NCI-H2171 treated with DMSO at 0.1 percent for 48 hours (cell line): ENCODE data around the gene ANKRD11.
"Not testable (repeated sequence)": the region's sequence is repeated elsewhere in the genome, so short reads cannot be mapped to it uniquely, and the experiment has no call there.

Experiments used
- DNase-seq: peaks from one replicate; lab custom pipeline; 2025; lab: John Stamatoyannopoulos, UW

Gene ANKRD11

DNA sequence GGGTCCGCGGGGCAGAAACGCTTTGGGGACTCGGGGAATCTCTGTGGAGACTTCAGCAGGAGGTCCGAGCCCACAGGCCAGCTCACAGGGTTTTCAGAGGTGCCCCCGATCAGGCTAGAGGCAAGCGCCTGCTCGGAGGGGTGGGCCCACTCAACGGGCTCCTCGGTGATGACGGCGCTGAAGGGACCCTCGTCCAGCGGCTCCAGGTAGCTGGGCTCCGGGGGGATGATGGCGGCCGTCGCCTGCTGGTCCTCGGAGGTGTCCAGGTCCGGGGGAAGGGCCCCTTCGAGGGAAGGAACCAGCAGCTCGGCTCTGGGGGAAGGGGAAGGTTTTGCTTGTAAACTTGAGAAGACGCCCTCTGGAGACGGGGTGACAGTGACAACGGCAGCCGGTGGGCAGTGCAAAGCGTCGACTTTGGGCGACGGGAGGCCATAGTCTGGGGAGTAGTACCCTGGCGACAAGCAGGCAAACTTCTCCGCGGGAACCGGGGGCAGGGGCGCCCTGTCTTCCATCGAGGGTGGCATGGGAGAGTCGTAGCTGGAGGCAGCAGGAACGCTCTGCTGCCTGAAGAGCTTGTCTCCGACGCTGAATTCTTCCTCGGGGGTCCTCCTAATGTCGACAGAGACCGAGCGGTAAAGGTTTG is 209.7 kb downstream of the ANKRD11 start:
- DNase-seq: no peak

DNA sequence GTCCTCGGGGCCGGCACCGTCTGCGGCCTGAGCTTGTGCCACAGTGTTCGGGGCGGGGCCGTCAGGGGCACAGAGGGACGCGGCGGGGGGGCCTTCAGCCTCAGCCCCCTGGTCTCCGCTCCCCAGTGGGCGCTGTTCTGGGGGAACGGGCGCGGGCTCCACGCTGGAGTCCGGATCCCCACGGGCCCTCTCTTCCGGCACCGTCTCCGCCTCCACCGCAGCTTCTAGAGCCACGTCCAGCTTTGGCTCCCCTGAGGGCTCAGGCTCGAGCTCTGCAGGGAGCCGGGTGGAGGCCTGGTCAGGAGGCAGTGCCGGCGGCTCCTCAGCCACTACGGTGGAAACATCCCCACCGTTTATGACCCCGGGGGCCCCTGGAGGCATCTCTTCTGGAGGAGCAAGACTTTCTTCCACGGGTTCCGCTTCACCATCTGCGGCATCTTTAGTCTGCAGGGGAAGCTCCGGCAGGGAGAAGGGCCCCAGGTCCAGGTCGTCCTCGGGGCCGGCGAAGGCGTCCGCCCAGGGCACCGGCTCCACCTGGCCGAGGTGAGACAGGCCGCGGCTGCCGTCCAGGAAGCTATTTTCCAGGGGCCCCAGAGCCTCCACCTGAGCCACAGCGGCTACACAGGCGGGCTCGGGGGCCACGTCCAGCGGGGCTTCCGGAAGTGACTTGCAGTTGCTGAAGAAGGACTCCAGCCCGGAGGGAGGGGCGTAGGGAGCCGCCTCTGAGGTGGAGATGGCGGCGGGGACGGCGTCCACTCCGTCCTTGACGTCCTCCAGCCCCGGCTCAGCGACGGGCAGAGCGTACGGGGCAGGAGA is 210.5 kb downstream of the ANKRD11 start:
- no peak for DNase-seq

DNA sequence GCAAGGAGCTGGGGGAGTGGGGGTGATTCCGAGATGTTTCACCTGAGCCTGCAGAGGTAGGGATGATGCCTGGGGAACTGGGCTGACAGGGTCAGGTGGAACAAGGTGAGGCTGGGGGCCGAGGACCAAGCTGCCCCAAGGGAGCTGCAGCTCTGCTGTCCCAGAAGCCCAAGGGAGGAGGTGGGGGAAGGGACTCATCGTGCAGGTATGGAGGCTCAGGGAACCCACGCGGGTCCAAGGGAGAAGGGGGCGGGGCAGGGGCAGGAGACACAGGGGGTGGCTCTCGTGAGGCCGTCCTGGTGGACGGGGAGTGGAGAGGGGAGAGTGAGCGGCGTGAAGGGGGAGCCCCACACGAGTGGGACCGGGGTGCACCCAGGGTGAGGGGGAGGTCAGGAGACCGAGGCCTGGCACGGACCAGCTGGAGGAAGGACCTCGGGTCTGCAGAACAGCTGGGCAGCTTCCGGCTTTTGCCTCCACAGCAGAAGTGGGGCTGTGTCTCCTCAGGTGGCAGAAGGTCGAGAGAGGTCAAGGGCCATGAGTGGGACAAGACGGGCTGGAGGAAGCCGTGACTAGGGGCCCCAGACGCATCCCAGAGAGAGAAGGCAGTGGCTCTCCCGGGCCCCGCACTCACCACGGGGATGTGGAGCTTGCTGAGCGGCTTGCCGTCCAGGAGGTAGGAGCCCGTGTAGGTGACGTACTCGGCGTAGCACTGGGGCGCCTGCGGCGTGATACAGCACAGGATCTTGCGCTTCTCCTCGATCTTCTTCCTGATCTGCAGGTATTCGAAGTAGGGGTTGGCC is 211.7 kb downstream of the ANKRD11 start:
- no peak for DNase-seq

DNA sequence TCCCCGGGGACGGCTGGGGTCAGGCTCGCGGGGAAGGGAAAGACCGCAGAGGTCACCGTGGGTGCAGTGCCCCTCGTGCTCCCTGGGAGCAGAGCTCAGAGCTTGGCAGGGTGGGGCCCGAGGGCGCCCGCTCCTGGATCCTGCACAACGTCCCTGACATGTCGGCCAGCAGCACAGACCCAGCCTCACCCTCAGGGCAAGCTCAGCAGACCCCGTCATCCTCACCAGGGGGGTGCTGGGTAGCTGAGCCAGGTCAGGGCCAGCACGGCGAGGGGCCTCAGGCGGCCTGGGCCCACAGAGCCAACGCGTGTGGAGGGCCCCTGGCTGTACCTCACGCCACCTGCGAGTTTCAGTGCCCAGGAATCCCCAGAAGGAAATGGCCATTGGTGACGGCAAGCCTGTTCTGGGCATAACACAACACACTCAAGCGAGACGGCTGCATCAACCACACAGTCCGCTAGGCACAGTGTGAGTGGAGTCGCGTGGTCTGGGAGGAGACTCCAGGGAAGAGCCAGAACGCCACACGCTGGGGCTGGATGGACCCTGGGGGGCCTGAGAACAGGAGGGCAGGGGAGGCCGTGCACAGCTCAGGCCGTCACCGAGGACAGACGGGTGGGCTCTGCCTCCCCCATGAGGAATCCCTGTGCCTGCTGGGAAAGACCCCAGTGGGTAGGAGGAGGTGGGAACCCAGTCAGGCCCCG is 212.6 kb downstream of the ANKRD11 start:
- DNase-seq: no peak

DNA sequence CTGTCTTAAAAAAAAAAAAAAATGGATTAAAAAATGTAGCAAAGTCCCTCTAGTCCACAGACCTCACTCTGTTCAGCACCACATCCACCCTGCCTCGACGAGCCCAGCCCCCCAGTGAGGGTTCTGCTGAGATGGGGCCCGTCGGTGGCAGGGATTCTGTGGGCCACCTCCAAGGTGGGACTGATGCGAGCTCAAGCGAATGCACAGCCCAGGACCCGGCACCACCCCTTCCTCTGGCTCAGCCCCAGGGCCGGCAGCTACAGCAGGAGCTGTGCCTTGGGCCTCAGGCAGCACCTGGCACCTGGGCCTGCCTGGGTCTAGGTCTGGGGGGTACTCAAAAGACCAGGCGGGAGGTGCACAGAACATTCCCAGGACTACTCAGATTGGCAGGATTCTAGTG is 213.3 kb downstream of the ANKRD11 start:
- no peak for DNase-seq

DNA sequence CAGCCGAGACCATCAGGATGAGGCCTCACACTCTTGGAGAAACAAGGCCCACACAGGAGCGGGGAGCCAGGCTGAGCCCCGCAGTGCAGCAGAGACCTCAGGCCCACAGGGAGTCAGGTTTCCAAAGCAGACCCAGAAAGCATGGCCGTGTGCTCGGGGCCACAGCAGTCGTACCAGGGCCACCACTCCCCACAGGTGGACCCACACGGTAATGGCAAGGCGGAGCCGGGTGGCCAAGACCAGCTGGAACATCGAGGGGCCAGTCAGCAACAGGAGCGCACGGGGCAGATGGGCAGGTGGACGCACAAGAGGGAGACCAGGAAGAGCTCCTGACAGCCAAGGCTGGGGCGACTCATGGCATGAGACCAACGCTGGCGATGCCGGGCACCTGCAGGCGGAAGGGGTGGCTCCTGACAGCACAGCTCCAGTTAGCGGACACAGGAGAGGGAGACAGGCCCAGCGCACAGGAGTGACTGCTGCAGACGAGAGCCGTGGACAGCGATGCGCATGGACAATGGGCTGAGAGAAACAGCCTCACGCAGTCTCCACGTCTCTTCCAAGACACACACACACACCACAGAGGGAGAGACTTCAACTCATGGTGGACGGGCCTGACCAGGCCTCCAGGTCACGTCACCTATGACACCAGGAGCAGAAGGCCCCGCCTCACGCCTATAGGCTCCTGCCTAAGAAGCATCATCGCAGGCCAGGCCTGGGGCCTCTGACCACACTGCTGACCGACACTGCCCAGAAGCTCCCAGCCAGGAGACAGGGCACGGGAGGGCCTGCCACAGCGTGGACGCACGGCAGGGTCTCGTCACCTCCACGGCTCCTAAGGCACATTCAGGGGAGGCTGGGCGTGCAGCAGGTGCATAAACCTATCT is 214.3 kb downstream of the ANKRD11 start:
- no peak for DNase-seq

DNA sequence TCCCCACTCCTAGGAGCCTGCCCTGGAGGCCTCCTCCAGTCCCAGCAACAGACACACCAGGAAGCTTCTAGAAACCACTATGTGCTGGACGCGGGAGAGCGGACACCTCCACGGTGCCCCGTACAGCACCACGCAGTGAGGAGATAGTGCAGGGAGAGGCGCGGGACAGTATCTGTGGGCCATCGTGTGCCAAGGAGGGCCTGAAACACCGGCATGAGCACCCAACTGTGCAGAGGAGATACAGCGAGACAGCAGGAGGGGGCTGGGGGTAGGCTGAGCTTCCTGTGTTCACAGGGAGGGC is 215.1 kb downstream of the ANKRD11 start:
- no peak for DNase-seq

DNA sequence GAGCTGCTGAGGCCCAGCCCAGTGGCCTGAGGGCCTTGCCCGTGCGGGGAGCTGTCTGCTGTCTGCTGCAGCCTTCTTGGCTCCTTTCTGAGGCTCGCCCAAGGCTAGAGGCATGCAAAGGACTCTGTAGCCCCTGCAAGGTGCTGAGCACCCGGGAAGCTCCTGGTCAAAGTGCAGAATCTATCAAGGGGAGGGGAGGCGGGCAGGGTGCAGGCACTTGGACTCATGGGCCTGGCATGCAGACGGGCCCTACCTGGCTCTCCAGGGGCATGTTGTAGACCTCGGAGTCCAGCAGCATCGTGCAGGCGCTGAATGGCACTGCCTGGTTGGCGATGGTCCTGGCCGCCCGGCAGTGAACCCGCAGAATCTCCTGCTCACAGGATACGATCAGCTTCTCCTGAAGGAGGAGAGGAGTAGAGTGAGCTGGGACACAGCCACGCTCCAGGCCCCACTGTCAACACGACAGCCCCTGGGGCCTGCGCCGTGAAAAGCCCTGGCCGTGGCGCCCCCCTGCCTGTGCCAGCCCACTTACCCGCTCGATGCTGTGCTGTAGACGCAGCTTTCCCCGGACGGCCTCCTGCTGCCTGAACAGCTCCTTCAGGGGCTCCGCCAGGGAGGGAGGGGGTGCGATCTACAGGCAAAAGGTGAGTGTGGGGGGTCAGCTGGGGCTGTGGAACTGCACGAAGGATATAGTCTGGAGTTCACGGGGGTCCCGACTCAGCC is 215.6 kb downstream of the ANKRD11 start:
- DNase-seq: no peak

DNA sequence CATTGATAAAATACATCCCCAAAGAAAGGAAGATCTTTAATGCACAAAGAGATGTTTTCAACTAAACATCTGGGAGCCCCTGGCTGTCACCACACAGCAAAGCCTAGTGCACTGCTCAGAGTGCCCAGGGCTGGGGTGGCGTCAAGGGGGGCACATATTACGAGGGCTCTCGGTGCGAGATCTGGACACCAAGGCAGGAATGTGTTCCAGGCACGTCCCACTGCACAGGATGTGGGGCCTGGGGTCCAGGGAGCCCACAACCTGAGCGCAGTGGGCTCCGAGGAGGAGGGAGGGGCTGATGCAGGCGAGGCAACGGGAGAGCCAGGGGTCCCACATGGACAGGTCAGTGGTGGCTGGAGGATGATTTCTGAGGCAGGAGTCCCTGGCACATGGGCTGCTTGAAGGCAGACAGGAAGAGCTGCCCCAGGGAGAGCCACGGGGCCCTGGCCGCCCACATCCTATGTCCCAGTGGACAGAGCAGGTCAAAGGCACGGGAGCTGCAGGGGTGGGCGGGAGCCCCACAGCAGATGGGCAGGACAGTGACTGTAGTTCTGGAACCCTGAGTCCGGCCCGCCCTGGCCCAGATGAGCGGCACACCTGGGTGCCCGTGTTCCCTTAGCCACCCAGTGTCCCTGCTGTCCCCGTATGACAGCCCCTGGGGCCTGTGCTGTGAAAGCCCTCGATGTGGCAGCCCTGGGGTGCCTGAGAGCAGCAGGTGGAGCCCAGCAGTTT is 216.5 kb downstream of the ANKRD11 start:
- DNase-seq: no peak

DNA sequence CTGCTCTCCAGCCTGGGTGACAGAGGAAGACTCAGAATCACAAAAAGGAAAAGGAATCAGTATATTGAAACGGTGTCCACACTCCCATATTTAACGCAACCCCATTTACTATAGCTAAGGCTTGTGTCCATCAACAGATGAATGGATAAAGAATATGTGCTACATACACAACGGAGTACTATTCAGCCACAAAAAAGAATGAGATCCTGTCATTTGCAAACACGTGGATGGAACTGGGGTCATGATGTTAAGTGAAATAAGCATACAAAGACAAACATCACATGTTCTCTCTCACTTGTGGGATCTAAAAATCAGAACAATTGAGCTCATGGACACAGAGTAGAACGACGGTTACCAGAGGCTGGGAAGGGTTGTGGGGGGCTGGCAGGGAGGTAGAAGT is 217.7 kb downstream of the ANKRD11 start:
- DNase-seq: no peak

DNA sequence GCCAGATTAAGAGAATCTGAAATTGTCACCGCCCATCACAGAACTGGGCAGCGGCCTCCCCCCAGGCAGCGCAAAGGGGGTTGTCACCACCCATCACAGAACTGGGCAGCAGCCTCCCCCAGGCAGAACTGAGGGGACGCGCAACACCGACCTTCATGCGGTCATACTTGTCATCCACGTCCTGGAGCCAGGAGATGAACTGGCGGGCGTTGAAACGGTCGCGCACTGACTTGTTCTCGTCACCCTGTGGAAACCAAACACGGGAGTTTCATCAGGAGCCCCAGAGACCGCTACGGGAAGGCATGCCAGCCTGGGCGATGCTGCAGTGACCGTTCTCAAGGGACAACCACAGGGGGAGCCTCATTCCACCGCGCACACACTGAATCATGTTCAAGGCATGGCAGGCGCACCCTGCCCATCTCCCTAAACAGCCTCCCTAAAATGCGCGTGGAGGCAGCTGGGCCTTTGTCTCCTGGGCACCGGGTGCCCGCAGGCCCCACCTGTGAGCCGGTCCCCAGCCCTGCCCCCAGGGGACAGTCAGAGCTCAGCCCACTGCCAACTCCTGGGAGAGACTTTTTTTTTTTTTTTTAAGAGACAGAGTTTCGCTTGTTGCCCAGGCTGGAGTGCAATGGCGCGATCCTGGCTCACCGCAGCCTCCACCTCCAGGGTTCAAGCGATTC is 219.6 kb downstream of the ANKRD11 start:
- DNase-seq: no peak

DNA sequence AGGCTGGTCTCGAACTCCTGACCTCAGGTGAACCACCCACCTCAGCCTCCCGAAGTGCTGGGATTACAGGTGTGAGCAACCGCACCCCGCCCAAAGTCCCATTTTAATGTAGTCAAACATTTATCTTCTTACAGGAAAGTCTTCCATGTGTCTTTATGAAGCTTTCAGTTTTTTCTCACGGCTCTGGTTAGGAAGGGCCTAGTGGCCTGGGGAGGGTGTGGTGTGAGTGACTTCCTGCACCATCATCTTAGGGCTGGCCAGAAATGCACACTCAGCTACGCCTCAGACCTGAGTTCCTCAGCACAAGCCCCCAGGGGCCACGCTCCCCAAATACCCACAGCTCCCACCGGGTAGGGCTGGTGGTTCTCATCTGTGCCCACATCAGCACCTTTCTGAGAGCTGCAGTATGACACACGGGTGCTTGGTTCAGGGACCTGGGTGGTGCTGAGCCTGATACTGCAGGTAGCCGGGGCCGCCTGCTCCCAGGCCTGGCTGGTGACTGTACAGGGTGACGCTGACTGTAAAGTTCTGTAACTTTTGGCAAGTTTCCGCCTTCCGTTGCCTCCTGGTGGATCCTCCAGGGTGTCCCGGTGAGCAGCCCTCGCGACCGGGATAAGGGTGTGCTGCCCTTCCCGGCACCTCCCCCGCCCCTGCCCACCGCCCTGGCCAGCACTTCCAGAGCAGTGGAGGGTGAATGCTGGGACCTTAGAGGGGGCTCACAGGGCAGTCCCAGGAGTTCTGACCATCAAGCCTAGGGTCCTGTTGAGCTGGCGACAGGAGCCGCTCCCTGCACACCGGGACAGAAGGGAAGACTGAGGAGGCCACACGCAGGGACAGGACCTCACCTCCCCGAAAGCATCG is 220.3 kb downstream of the ANKRD11 start:
- DNase-seq: no peak

DNA sequence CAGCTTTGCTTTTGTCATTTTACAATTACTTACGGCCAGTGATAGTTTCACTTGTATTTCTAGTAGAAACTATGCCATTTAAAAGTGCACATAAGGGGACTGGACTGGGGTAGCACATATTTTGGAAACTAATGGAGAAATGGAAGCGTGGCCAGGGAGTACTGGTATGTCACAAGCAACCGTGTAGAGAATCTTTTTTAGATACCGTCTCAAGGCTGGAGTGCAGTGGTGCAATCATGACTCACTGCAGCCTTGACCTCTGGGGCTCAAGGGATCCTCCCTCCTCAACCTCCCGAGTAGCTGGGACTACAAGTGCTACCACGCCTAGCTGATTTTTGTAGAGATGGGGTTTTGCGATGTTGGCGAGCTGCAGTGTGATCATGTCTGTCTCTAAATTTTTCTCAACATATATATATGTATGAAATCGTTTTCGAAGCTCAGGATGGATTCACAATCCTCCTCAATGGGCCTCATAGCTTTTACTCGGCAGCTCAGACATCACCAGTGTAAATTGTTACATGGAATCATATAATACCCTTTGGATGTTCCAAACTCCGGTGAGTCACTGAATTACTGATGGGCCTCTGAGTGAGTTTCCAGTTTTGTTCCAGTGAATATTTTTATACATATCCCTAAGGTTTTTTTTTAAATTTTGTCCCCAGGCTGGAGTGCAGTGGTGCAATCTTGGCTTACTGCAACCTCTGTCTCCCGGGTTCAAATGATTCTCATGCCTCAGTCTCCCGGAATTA is 221.2 kb downstream of the ANKRD11 start:
- DNase-seq: no peak

DNA sequence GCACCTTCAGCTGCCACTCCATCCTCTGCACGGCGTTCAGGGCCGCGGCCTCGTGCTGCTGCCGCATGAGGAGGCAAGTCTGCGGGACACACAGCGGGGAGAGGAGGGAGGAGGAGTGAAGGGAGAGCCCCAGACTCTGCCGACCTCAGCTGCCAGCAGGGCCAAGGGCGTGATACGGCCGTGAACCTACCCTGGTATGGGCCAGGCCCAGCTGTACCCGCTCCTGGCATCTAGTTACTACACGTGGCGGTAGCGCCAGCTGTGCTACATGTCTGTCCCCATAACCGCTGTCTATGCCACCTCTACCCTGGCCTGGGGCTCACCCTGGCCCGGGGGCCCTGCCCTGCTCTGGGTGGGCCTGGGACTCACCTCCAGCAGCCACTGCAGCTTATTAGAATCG is 221.8 kb downstream of the ANKRD11 start:
- no peak for DNase-seq

DNA sequence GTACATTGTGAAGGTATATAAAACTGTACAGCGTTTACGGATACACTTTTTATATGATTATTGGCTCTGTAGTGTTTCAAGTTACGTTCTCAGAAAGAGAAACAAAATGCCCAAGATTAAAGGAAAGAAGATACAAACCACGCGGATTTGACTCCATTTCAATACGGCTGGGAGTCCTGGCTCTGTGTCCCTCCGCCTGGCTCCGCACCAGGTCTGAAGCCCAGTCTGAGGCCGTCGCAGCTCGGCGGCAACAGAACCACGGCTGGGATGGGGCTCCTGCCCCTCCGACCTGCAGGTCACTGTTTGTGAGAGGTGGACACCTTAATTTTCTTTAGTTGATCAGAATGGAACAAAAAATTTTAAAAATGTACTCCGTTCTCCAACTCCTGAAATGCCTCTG is 222.6 kb downstream of the ANKRD11 start:
- DNase-seq: not testable (repeated sequence)

DNA sequence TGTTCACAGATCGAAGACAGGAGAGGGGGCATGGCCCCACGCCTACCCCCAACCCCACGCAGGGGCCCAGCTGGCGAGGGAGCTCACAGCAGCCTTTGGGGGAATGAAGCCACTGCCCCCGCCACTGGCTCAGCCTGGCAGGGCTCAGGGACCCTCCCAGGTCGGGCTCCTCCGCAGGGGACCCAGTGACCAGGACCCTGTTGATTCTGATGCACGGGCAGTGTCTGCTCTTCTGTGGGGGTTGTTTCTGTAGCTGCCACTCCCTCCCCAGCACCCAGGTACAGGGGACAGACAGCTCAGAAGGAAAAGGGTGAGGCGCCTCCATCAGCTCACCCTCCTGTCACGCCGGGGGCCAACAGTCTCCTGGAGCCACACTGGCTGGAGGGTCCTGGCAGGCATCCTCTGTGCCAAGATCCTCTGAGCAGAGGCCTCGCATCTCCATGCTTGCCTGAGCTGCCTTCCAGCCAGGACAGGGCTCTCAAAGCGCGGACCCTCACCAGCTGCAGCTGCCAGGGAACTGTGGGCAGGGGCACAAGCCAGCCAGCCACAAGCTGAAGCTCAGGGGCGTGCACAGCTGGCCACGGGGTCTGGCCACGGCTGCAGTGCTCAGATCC is 223.7 kb downstream of the ANKRD11 start:
- no peak for DNase-seq

DNA sequence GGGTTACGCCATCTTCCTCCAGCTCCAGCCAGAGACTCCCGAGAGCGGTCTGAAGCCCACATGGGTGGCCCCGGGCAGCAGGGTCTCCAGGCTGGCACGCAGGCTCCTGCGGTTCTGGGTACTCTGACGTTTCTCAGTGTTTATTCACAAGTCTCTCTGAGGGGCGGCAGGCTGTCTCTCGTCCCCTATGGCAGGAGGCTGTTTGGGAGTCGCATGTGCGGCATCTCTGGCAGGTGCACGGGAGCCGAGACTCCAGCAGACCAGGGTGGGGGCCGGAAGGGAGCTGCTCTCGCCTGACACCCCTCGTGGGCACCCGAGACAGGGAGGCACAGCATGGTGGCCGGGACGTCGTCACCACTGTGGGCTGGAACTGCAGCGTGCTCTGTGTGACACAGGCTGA is 224.7 kb downstream of the ANKRD11 start:
- DNase-seq: no peak
